ENCODE results near the gene TATDN3.
"Not testable (repeated sequence)": the region's sequence is repeated elsewhere in the genome, so short reads cannot be mapped to it uniquely, and the experiment has no call there.

Gene TATDN3

GRCh38 chr1:212791676-212792395 lies at the start of gene TATDN3, which contains the start of gene NSL1:
Gene TATDN3, plus strand, starts transcription at chr1:212791894. Its CDS starts 28 bp downstream, at chr1:212791922.
Gene NSL1, minus strand, starts transcription at chr1:212791777. Its CDS starts 14 bp downstream, at chr1:212791763.
- peak; percentile 96 for DNase-seq

- no peak for DNase-seq
Observed at GRCh38 chr1:212743901-212744475, 47.7 kb upstream of the TATDN3 start.

DNA sequence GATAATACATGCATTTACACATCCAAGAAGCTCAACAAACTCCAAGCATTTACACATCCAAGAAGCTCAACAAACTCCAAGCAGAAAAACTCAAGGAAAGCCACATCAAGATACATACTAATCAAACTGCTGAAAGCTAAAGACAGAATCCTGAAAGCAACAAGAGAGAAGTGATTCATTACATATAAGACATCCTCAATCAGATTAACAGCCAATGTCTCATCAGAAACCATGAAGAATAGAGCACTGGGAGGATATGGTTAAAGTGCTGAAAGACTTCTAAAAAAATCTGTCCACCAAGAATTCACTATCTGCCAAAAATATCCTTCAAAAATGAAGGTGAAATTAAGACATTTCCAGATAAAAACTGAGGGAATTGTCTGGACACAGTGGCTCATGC lies 46.4 kb upstream of the TATDN3 start:
- DNase-seq: no peak

DNA sequence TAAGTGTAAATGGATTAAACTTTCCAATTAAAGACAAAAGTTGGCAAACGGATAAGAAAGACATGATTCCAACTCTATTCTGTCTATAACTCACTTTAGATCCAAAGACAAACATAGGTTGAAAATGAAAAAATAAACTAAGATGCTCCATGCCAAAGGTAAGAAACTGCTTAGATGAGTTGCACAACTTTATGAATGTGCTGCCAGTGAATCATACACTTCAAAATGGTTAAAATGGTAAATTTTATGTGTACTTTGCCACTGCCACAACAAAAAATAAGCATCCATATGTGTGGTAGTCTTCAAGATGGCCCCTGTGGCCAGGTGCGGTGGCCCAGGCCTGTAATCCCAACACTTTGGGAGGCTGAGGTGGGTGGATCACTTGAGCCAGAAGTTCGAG lies 45.1 kb upstream of the TATDN3 start:
- DNase-seq: no peak

GRCh38 chr1:212749821-212750535 lies 41.7 kb upstream of the TATDN3 start:
- no peak for DNase-seq

DNA sequence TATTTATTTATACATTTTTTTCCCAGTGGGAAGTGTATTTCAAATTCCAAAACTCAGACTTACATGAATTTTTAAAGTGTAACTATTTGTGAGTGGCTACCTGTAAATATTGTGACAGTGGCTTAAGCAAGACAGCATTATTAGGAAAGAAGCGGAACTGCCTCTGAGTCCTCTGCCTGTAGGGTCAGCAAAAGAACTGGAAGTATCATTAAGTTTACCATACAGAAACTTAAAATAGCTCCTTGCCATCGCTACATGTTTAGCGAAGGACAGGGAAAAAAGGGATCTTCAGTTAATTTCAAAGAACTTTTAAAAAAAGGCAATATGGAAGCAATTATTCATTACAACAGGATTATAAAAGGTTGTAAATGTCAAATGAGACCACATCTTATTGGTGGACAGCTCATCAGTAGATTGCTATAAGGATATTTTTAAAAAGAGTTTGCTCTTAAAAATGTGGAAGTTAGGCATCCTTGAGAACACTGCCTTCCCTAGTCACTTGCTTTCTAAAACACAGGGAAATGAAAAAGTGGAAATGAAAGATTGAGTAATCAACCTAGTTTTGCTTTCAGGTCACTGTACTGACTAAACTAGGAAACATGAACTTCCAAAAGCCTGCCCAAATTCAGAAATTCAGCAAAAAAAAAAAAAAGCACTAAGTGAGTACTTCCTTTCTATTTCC lies 39.3 kb upstream of the TATDN3 start:
- DNase-seq: no peak

GRCh38 chr1:212752934-212753497 lies 38.7 kb upstream of the TATDN3 start:
- no peak for DNase-seq

DNA sequence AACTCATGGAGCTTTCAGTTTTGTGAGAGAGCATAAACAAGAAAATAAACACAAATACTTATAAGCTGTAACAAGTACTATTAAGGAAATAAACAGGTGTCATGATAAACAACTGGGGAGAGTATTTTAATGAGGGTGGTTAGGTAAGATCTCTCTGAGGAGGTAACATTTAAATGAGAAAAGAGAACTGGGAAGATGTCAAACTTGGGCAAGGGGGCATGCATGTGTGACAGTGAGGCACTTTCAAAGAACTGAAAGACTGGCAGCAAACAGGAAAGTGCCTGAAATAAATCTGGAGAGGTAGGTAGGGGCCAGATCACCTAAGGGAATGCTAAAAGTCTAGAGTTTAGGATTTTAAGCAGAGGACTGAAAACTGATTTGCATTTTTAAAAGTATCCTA lies 37.9 kb upstream of the TATDN3 start:
- no peak for DNase-seq

DNA sequence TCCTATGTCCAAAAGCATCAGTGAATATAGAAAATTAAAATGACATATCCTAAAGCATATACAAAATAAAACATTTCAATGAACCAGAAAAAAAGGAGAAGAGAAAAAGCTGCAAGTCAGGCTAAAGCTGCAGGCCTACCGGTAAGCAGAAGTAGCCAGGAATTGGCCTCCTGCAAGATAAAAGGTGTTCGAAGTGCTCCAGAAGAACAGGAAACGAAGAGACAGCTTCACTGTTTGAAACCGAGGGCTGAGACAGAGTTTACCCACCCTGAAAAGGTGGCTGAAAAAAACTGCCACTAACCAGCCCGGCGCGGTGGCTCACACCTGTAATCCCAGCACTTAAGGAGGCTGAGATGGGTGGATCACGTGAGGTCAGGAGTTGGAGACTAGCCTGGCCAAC lies 37.5 kb upstream of the TATDN3 start:
- DNase-seq: no peak

DNA sequence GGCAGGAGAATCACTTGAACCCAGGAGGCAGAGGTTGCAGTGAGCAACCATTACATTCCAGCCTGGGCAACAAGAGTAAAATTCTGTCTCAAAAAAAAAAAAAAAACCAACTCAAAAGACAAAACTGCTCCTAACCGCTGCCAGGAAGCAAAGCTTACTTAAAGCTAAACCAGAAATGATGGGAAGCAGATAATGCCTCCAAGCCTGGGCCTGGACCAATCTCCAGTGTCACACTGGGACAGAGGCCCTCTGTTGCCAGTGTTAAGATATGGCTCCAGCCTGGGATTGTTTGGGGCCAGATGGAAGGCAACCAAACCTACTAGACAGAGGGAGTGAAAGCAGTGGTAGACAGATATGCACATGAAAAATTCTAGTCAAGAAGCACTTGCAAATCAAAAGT lies 37.0 kb upstream of the TATDN3 start:
- DNase-seq: no peak

- DNase-seq: no peak
Observed at GRCh38 chr1:212759683-212760082, 32.0 kb upstream of the TATDN3 start.

- peak; percentile 76 for DNase-seq
Observed at GRCh38 chr1:212760126-212760823, 31.4 kb upstream of the TATDN3 start.

DNA sequence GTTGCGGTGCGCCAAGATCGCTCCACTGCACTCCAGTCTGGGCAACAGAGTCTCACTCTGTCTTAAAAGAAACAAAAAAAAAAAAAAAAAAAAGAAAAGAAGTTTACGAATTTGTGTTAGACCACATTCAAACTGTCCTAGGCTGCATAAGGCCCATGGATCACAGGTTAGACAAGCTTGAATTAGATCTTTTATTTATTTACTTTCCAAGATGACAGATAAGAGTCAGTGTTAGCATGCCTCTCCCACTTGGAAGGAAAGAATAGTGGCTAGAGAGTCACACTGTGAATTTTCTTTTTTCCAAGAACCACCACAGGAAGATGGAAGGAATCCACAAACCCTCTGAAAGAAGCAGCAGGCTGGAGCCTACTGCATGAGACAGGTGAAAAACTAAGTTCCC lies 29.5 kb upstream of the TATDN3 start:
- DNase-seq: no peak

DNA sequence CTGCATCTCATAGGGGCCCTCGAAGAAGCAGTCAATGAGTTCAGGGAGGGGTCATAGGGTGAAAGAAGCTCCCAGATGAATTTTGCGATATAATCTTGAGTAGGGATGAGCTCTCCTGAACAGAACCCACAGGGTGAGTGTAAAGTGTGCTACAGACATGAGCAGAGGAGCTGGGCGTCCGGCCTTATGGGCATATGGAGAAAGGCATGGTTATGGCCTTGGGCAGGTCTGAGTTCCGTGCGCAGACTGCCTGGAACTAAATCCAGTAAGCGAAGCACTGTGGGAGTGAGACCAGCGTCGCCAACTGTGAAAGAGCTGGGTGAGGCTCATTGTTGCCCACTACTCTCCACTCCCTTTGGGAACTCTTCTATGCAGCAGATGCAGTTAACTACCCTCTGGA lies 28.9 kb upstream of the TATDN3 start:
- no peak for DNase-seq

- not testable (repeated sequence) for DNase-seq
Observed at GRCh38 chr1:212764718-212765281, 26.9 kb upstream of the TATDN3 start.

DNA sequence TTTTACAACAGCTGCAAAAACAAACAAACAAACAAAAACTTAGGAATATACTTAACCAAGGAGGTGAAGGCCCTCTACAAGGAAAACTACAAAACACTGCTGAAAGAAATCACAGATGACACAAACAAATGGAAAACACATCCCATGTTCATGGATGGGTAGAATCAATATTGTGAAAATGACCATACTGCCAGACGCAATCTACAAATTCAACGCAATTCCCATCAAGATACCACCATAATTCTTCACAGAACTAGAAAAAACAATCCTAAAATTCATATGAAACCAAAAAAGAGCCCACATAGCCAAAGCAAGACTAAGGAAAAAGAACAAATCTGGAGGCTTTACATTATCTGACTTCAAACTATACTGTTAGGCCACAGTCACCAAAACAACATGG lies 24.9 kb upstream of the TATDN3 start:
- DNase-seq: not testable (repeated sequence)

- no peak for DNase-seq
Observed at GRCh38 chr1:212769459-212770167, 22.1 kb upstream of the TATDN3 start.

- DNase-seq: no peak
Observed at GRCh38 chr1:212771341-212771740, 20.4 kb upstream of the TATDN3 start.

- no peak for DNase-seq
Observed at GRCh38 chr1:212773011-212773410, 18.7 kb upstream of the TATDN3 start.

GRCh38 chr1:212774584-212774983 lies 17.1 kb upstream of the TATDN3 start:
- DNase-seq: no peak

DNA sequence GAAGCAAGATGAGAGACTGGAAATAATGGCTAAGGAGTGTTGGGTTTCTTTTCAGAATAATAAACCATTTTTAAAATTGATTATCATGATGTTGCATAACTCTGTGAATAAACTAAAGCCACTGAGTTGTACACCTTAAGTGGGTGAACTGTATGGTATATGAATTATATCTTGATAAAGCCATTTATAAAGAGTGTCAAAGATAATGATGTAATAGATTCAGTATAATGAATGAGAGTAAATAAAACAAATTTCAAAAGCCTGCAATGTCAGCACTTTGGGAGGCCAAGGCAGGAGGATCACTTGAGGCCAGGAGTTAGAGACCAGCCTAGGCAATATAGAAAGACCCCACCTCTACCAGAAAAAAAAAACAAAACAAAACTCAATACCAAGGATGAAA lies 16.5 kb upstream of the TATDN3 start:
- no peak for DNase-seq

Measured in activated CD4-positive, alpha-beta T cell treated with anti-CD3 and anti-CD28 coated beads for 48 hours (primary cell).